HG03280 (cell line): ENCODE data around the gene UBXN11.
"Not testable (repeated sequence)": the region's sequence is repeated elsewhere in the genome, so short reads cannot be mapped to it uniquely, and the experiment has no call there.

Source experiments
- ATAC-seq: cut with Tn5 transposase; IDR thresholded peaks from one replicate; pipeline ENCODE4 v1.9.1; 2021; ENCODE audit warnings: mild to moderate bottlenecking, moderate library complexity; ENCODE audit not compliant: unreplicated experiment

Gene UBXN11

DNA sequence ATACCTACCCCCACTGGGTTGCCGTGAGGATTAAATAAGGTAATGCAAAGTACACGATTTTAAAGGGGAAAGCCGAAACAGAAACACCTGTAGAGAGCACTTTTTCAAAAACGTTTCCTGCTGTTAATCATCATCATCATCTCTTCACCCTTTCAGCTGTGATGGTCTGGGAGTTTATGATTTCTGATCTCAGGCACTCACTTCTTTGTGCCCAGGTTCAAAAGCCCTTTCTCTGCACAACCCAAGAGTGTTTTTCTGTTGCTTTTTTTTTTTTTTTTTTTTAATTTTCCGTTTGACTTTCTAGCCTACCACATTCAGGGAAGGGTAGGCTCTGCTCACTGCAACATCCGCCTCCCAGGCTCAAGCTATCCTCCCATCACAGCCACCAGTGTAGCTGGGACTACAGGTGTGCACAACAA lies 936 bp upstream of the UBXN11 start:
- no peak for ATAC-seq

DNA sequence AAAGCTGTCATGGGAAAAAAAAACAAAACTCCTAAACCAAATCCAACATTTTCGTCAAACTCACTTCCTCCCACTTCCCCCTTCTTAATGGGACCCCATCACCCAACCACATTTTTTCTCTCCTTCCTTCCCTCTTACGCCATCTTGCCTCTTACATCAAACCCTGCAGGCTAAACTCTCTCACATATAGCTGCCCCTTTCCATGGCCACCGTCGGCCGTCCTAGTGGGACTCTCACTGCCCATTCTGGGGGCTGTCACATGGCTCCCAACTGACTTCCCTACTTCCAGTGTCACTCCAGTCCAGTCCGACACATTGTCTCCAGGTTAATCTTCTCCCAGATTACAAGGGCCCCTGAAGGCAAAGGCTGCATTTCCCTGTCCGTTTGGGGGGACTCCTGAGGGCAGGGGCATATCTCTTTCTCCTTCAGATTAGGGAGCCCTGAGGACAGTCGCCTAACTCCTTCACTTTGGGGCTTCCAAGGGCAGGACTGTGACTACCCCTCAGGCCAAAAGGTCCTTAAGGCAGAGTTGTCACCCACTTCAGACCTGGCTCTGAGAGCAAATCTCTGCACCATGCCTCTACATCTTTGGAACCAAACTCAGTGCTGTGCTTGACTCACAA lies 658 bp downstream of the UBXN11 start:
- ATAC-seq, result peak; percentile 7

DNA sequence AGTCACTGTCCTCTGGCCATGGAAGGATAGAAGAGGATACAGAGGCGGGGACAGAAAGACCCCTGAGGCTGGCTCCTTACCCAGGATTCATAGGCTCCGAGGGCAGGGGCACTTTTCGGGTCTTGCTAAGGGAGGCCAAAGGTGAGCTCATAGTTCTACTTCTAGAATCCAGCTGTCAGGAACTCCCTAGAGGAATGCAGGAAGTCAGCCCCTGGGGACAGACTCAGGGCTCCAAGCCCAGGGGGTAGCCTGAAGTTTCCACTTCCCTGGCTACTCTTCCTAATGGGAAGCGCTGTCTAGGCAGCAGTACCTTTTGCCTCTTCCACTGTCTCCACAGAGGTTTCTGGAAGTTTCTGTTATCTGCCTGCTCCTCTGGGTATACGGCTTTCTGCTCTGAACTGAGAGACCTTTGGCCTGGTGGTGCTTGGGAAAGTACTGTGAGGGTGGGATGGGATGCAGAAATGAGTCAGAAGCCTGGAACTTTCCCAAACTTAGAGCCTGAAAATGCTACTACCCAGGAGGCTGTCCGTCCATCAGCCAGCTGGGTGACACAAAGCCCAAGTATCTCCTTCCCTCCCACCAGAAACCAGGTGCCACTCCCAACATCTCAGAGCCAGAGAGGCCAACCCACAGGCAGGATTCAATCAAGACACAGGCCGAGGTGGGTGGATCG lies 3.6 kb downstream of the UBXN11 start:
- no peak for ATAC-seq

DNA sequence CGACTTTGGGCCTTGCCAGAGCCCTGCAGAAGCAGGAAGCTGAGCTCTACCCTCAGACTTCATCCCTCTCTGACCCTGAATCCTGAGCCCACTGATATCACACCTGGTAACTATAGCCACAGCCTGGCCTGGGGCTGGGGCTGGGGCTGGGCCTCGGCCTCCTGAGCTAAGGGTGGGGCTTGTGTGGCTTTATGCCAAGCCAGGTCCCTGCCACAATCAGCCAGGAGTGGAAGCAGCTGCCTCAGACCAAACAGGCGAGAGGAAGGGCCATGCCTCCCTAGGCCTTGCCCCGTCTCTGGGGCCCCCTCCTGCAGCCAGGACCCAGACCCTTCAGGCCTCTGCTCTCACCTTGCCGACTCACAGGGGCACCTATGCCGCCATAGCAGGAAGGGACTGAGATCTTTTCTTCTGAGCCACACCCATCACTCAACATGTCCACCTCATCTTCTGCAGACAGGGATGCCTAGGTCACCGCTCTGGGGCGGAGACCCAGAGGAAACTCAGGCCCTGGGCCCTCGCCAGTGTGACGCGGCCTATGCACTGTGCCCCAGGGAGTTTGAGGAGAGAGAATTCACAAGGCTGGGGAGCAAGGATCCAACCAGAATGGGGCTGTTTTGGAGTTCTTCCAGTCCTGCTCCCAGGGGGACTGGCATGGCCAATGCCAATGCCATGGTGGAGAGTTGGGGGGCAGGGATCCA lies 5.7 kb downstream of the UBXN11 start:
- no peak for ATAC-seq

DNA sequence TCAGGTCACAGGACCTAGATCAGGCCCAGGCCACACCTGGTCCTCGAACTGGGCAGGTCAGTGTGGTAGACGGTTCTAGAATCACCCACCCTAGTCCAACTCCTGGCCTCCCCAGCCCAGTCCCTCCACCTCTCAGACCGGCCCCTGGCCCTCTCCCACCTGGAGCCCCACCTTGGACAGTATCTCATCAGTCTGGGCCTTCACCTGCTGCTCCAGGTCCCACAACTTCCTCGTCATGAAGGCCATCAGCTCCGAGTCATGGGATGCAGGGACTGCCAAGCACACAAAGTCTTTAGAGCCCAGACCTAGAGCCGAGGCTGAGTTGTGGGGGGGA lies 8.7 kb downstream of the UBXN11 start:
- ATAC-seq, result no peak

DNA sequence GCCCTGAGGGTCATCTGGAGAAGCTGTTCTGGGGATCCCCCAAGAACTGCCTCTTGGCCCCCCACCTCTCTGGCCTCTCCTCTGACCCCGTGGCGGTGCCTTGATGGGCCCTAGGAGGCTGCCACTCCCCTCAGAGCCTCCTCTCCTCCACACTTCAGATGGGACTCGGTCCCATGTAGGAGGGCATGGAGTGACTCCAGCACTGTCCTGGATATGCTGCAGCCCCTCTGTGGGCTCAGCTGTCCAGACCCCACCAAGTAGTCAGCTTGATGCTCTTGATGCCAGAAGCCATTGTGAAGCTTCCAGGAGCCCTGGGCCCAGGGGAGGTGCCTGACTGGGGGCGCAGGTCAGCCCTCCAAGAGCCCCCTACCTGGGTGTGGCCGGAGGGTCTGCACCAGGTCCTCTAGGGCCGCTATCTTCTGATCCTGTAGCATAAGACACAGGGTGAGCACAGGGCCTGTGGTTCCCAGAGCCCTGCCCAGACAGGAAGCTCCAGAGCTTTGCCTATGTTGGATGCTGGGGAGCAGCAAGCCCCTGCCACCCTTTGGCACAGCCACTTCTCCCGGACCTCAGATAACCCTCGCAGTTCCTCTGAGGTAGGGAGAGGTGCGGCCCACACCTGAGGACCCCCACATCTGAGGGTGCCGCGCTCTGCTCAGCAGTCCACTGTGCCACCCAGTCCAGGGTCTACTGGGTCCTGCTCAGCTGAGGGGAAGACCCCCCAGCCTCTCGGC lies 9.2 kb downstream of the UBXN11 start:
- no peak for ATAC-seq

DNA sequence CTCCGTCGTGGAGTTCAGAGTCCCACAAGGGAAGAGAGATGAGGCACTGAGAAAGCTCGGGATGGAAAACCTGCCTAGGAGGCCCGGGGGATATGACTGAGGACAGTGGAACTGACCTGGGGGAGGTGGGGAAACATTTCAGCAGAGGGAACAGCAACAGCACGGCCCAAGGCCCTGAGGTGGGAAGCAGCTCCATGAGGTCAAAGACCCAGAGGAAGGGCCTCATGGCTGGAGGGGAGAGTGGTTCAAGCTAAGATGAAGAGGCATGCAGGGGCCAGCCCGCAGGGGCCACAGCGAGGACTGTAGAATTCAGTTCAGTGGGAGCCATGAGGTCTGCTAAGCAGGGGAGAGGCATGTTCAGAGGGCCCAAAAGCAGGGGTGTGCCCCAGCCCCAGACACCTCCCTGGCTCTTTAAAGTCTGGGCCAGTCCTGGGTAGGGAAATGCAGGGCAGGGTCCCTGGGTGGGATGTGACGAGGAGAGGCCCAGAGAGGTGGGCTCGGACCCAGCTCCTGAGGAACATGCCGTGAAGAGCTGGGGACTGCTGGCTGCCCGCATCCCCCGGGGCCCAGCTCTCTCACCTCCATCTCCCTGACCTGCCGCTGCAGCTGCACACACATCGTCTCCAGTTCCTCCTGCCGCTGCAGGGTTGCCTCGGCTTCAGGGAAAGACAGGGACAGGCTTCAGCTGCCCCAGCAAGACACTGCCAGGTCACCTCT lies 9.9 kb downstream of the UBXN11 start:
- no peak for ATAC-seq

DNA sequence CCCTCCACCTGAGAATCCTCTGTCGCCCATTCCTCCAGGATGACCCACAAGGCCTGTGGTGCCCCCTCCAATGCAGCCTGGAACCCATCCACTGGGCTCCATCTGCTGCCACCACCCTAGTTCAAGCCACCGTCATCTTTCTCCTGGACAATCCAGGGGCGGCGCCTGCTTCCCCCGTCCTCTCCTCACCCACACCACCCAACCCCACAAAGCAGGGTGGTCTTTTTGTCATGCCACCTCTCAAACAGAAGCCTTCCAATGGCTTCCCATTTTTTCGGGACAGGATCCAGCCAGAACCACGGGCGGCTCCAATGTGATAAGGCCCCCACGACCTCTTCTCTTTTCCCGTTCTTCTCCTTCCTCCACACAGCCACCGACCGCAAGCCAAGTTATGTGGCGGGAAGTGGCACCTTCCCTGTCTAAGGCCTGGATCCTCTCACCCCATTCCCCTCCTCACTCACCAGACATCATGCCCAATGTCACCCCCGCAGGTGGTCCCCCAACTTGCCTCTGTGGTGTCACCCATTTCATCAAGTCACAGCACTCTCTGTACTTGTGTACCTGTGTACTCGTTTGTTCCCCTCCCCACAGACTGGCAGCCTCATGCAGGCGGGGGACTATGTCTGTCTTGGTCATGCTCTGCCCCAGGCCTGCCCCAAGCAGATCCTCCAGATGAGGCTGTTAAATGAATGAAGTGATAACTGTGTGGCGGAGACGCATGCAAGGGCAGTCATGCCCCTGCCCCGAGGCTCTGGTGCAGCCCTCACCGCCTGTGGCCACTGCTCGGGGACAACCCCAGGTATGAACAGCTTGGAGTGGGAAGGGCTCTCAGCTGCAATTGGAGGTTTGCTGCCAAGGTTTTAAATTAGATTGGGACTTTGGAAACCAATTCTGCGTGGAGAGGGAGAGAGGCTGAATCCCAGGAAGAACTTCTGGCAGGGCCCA lies 11.0 kb downstream of the UBXN11 start:
- ATAC-seq, result no peak

DNA sequence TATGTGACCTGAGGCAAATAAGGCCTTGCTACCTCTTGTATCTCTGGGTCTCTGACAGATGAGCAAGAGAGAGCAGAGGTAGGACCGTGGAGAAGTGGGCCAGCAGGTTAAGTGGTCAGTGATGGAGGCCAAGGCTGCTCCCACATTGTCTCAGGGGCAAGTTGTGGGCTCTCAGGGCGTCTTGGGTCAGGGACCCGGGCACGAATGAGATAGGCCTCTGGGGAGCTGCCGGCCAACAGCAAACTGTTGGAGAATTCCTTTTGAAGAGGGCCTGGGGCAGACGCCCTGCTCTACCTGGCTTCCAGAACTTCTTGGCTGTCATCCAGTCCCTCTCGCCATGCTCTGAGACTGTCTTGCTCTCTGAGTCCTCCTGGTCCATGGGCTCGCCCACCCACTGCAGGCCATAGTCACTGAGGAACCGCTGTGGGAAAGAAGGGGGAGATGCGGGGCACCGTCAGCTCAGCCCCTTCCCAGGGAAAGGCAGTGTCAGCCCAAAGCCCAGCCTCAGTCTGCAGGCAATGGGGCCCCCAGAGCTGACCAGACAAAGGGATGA lies 12.4 kb downstream of the UBXN11 start:
- ATAC-seq, result no peak

DNA sequence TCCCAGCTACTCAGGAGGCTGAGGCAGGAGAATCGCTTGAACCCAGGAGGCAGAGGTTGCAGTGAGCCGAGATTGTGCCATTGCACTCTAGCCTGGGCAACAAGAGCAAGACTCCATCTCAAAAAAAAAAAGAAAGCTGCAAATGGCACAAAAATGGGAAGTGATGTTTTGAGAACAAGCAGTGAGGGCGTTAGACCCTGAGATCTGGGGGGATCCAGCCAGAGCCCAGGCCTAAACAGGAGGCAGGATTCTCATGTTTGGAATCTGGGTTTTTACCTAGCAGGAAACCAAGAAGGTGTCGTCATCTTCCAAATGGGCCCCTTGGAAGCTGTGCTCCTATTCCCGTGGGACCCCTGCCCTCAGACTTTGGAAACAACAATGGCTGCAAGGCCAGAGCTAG lies 13.7 kb downstream of the UBXN11 start:
- ATAC-seq, result not testable (repeated sequence)

DNA sequence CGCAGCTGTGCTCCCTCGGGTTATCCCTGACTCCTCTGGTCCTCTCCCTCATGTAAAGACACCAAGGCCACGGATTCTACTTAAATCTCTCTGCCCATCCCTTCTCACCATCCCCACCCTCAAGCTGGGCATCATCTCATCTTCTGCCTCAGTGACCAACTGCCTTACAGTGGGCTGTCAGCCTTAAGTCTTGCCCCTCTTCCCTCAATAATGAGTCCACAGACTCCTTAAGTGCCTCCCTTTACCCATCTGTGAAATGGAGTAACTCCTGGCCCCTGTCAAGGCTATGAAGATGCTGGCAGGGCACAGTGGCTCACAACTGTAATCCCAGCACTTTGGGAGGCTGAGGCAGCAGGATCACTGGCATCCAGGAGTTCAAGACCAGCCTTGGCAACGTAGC lies 14.5 kb downstream of the UBXN11 start:
- ATAC-seq, result no peak

DNA sequence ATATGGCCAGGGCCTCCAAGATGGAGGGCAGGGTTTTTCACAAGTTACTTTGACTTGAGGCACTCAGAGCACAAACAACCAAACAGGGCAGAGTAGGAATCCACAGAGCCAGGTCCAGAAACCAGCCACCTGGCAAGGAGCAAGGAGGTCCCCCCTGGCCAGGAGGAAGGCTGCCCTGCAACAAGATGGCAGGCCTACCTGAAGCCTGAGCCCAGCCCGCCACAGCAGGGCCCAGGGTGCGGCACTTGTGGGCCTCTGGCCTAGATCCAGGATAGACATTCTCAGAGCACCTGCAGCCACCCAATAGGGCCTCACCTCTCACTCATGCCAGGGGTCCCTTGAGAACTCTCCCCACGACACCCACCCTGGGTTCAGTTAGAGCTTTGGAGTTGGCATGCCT lies 15.0 kb downstream of the UBXN11 start:
- ATAC-seq, result no peak

DNA sequence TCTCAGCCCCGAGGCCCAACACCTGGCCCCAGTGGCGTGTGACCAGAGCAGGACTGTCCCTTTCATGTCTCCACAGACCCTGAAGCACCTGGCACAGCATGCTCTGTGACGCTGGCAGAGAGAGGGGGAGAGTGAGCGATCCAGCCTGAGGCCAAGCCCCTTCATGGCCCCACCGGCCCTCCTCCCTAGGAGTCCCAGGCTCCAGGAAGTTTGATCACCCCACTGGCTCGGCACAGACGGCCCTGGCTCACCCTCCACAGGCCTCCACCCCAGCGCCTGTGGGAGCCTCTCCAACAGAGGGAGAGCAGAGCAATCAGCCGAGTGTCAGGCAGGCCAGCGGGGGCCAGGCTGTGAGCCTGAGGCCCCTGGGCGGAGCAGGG lies 15.6 kb downstream of the UBXN11 start:
- ATAC-seq, result no peak

DNA sequence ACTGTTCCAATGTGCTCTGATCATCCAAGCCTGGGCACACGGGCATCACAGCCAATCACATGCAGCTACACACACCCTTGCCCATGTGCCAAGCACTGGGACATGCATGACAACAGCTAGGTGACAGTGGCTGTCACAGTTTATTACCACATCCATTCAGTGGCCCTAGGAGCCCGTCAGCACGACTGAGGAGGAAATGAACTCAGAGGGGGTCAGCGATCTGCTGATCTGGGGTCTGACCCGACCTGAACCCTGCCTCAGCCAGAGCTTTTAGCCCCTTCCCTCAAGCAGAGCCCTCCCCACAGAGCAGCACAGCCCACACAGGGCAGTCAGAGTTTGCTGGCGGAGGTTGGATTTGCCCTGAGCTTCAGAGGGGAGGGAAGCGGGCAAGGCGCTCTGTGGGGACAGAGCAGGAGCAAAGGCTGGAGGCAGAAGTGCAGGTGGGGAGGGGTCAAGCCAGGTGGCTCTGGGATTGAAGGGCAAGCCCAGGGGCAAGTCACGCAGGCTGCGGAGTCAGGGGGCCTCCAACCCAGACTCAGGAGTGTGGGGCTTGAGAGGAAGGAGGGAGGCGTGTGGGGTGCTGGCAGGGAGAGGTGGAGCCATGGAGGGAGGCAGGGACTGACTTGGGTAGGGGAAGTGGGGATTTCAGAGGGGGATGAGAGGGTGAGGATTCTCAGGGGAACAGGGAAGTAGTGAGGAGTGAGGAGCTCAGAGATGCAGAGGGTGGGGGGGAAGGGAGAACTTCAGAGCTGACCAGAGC lies 16.1 kb downstream of the UBXN11 start:
- ATAC-seq, result no peak

DNA sequence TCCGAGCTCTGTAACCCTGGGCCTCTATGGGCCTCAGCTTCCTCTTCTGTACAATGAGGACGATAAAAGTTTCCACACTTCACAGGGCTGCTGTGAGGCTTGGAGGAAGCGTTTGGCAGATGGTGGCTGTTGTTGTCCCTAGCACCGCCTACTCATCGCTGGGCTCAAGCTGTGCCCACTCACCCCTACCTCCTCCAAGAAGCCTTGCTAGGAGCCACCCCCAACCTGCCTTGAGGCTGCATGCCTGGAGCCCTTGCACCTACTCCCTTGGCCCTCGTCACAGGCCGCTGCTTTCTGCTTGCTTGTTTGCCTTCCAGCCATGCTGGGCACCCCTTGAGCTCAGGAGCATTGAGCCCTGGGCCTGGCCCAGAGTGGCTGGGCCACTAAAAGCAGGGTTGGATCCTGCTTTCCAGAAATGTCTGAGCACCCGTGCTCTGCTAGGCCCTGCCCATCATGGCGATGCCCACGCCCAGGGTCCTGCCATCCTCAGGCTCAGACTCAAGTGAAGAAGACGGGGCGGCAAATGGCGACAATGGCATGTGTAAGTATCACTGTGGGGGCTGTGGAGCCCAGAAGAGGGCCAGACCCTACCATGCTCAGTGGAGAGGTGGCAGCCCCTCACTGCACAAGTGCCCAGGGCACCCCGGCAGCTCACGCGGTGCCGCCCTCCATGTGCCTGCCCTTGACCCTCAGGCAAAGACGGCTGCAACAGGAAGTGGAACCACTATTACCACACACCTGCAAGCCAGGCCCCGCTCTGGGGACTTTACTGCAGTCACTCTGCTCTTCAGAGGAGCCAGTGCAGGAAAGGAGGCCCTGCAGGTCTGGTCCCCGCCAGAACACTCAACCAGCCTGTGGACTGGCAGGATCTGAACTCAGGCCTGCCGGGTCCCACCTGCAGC lies 17.0 kb downstream of the UBXN11 start:
- ATAC-seq, result no peak

DNA sequence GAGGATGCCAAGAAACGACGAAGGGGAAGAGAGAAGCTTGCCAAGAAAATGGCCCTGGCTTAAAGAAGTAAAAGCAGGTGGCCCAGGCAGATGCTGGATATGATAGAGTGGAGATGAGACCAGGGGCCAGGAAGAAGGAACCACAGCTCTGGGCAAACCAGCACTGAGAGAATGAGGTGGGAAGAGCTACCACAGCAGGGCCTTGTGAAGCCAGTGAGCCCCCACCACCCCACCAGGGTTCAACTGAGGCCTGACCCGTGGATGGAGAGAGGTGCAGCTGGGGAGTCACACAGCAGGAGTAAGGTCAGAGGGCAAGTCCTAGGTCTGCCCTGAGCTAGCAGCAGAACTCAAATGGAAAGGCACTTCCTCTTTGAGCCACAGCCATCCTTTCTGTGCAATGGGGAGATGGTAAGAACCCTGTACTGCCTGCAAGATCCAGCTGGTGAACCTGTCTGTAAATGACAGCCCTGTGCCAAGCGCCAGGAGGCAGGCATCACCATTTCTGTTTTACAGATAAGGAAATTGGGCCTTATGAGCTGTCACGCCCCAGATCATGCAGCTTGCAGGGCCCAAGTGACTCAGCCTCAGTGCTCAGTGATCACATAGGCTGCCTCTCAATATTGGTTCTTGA lies 18.0 kb downstream of the UBXN11 start:
- ATAC-seq, result no peak

DNA sequence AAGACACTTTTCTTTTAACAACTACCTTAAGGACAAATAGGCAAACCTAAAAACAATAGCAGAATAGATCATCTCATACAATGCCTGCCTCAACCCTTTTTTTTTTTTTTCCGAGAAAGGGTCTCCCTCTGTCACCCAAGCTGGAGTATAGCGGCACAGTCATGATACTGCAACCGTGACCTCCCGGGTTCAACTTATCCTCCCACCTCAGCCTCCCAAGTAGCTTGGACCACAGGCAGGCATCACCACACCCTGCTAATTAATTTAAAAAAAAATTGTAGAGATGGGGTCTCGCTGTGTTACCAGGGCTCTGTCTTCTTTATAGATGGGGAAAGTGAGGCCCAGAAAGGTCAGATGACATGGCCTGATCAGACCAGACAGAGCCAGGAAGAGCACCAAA lies 18.6 kb downstream of the UBXN11 start:
- ATAC-seq, result no peak
